HepG2 (cell line): ENCODE measurements around the gene ANTKMT. TPM values are rescaled to one million over a fixed set of nuclear protein-coding genes. Genes with fewer than 3 reads are reported as not detected.

Experiments used
- AGO1 ChIP-seq: fragments of 200-400 bp; formaldehyde crosslinking; IDR thresholded peaks from 2 replicates; pipeline ENCODE4 v1.6.1; 2017; ENCODE audit warnings: mild to moderate bottlenecking, low read depth, low read length, moderate library complexity; ENCODE audit not compliant: poor library complexity, severe bottlenecking
- ATF7 ChIP-seq, 2 experiments: fragments of 450-650 bp in 1 of 2; sonication (generic) in 1 of 2; formaldehyde crosslinking in 1 of 2; IDR thresholded peaks; 2 replicates each; pipeline versions ENCODE4 v1.4.0 to v1.6.1; 2016 to 2020; ENCODE audit warnings: antibody characterized with exemption in 1 of 2, mild to moderate bottlenecking in 1 of 2, missing genetic modification reagents in 1 of 2
- ELK4 ChIP-seq: sonication (generic); formaldehyde crosslinking; IDR thresholded peaks from 2 replicates; pipeline ENCODE4 v1.9.0; 2021; ENCODE audit warnings: missing genetic modification reagents, borderline replicate concordance
- FOXJ3 ChIP-seq: sonication (generic); formaldehyde crosslinking; IDR thresholded peaks from 2 replicates; pipeline ENCODE4 v1.4.0; 2020; ENCODE audit warnings: missing genetic modification reagents, mild to moderate bottlenecking, borderline replicate concordance
- IRX3 ChIP-seq: sonication (generic); formaldehyde crosslinking; IDR thresholded peaks from 2 replicates; pipeline ENCODE4 v1.8.1; 2023; ENCODE audit warnings: mild to moderate bottlenecking, low read depth, missing genetic modification reagents, borderline replicate concordance
- KLF15 ChIP-seq: sonication (generic); formaldehyde crosslinking; IDR thresholded peaks from 2 replicates; pipeline ENCODE4 v1.8.1; 2023; ENCODE audit warnings: borderline replicate concordance, mild to moderate bottlenecking, inconsistent platforms, missing genetic modification reagents, mixed read lengths
- KLF6 ChIP-seq: IDR thresholded peaks from 2 replicates; pipeline ENCODE4 v1.8.0; 2016; ENCODE audit warnings: missing biosample characterization, missing genetic modification reagents
- MNT ChIP-seq: fragments of 450-650 bp; IDR thresholded peaks from 2 replicates; pipeline ENCODE4 v1.6.1; 2016
- NCOA5 ChIP-seq: sonication (generic); formaldehyde crosslinking; IDR thresholded peaks from 2 replicates; pipeline ENCODE4 v1.4.0; 2020; ENCODE audit warnings: missing genetic modification reagents
- PAX8 ChIP-seq: sonication (generic); formaldehyde crosslinking; IDR thresholded peaks from 2 replicates; pipeline ENCODE4 v1.8.0; 2022; ENCODE audit warnings: mild to moderate bottlenecking, missing genetic modification reagents, borderline replicate concordance
- POLR2AphosphoS2 ChIP-seq: IDR thresholded peaks from 2 replicates; pipeline ENCODE4 v1.6.1; 2011; ENCODE audit warnings: low read depth, low read length, improper control_type of control experiment
- RFX5 ChIP-seq: IDR thresholded peaks from 2 replicates; pipeline ENCODE4 v1.6.1; 2011; ENCODE audit warnings: low read depth, low read length, improper control_type of control experiment
- TAF1 ChIP-seq: sonication (generic); formaldehyde crosslinking; IDR thresholded peaks from 2 replicates; pipeline ENCODE4 v1.4.0; 2020; ENCODE audit warnings: missing genetic modification reagents
- TAF15 ChIP-seq: fragments of 200-400 bp; formaldehyde crosslinking; IDR thresholded peaks from one replicate; pipeline ENCODE4 v1.6.1; 2018; ENCODE audit warnings: mild to moderate bottlenecking, low read depth, low read length; ENCODE audit not compliant: poor library complexity, severe bottlenecking
- TFDP1 ChIP-seq: IDR thresholded peaks from 2 replicates; pipeline ENCODE4 v1.6.1; 2016; ENCODE audit warnings: missing compliant biosample characterization, missing genetic modification reagents, borderline replicate concordance
- U2AF1 ChIP-seq: fragments of 200-400 bp; formaldehyde crosslinking; optimal IDR thresholded peaks from 2 replicates; pipeline ENCODE3; 2017; ENCODE audit warnings: mild to moderate bottlenecking, low read depth, low read length
- ZNF224 ChIP-seq: sonication (generic); formaldehyde crosslinking; IDR thresholded peaks from 2 replicates; pipeline ENCODE4 v1.5.0; 2020; ENCODE audit warnings: mild to moderate bottlenecking, missing genetic modification reagents
- ZNF24 ChIP-seq: fragments of 450-650 bp; IDR thresholded peaks from 2 replicates; pipeline ENCODE4 v1.6.1; 2017; ENCODE audit warnings: antibody characterized with exemption, mild to moderate bottlenecking
- ZNF253 ChIP-seq: sonication (generic); formaldehyde crosslinking; IDR thresholded peaks from 2 replicates; pipeline ENCODE4 v1.8.0; 2022; ENCODE audit warnings: mild to moderate bottlenecking, missing genetic modification reagents, borderline replicate concordance
- ZNF263 ChIP-seq: sonication (generic); formaldehyde crosslinking; IDR thresholded peaks from 2 replicates; pipeline ENCODE4 v1.4.0; 2020; ENCODE audit warnings: missing genetic modification reagents
- ZNF674 ChIP-seq: sonication (generic); formaldehyde crosslinking; IDR thresholded peaks from 2 replicates; pipeline ENCODE4 v1.5.0; 2020; ENCODE audit warnings: low read depth, mild to moderate bottlenecking, missing genetic modification reagents
- ZNF724P ChIP-seq: sonication (generic); formaldehyde crosslinking; IDR thresholded peaks from 2 replicates; pipeline ENCODE4 v1.8.0; 2022; ENCODE audit warnings: missing genetic modification reagents, borderline replicate concordance
- ZNF788 ChIP-seq: sonication (generic); formaldehyde crosslinking; IDR thresholded peaks from 2 replicates; pipeline ENCODE4 v1.5.0; 2020; ENCODE audit warnings: mild to moderate bottlenecking, missing genetic modification reagents, borderline replicate concordance
- polyA plus RNA-seq, 8 experiments: library from polyadenylated mRNA; depleted of rRNA in 3 of 8; stranded (reverse) in 7 of 8; unstranded in 1 of 8; fragments of >200 nt; fragmentation: Illumina TruSeq in 4 of 8; extraction: Trizol in 4 of 8; gene quantifications; 2 replicates each; pipeline versions ENCODE4 v1.2.1 to v1.2.3, GENCODE V29; 2011 to 2016; ENCODE audit warnings: low read depth in 4 of 8, missing spikeins in 1 of 8, mixed read lengths in 1 of 8; ENCODE audit not compliant: insufficient read depth in 1 of 8
- total RNA-seq, 5 experiments: library from RNA; depleted of rRNA; stranded (reverse); fragments of >200 nt; fragmentation: Illumina TruSeq; extraction: Trizol; gene quantifications; 2 replicates each; pipeline ENCODE4 v1.2.3, GENCODE V29; 2016; ENCODE audit warnings: low read depth in 1 of 5
- TF ChIP-seq, protein P1 (sequence below): sonication (generic); formaldehyde crosslinking; IDR thresholded peaks from 2 replicates; pipeline ENCODE4 v1.8.1; 2023; ENCODE audit warnings: mild to moderate bottlenecking, missing genetic modification reagents, borderline replicate concordance
- TF ChIP-seq, protein P2 (sequence below): IDR thresholded peaks from 2 replicates; pipeline ENCODE4 v1.6.1; 2016; ENCODE audit warnings: missing compliant biosample characterization, missing genetic modification reagents, borderline replicate concordance

ANTKMT gene
- total and polyA plus RNA-seq, 2 of the 13 experiments (the other 11 are each of a cell fraction or from before 2014, with no cell fraction given), result 7.5 to 47.8 TPM

DNA sequence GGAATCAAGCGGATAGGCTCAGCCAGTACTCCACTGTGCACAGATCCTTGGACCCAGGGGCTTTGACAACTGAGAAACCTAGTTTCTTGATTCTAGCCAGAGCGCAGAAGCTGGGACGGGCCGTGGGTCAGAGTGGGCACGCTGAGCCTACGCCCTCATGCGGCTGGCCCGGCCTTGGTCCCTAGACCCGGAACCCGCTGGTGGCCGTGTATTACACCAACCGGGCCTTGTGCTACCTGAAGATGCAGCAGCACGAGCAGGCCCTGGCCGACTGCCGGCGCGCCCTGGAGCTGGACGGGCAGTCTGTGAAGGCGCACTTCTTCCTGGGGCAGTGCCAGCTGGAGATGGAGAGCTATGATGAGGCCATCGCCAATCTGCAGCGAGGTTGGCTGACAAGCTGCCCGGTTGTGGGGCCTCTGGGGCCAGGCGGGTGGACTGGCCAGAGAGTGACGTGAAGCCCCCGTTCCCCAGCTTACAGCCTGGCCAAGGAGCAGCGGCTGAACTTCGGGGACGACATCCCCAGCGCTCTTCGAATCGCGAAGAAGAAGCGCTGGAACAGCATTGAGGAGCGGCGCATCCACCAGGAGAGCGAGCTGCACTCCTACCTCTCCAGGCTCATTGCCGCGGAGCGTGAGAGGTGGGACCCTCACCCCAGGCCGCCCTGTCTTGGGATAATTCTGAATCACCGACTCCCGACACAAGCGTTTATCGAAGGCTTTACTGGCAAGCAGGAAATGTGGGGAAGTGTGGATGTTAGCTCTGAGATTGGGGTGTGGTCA, 39.8 kb upstream of the ANTKMT start (continued):
- TF ChIP-seq ATF7 (IDR thresholded peaks at IDR 0.05) (no peak), ATF7 (CRISPR knock-in tag; IDR thresholded peaks at IDR 0.05) (no peak), ZNF724P (0 out of 2 replicates have a peak, but pooled peaks have one; percentile 16), FOXJ3 (CRISPR knock-in tag) (no peak), ZNF788 (no peak), MNT (no peak), TFDP1 (CRISPR knock-in tag) (no peak), KLF15 (CRISPR knock-in tag) (no peak), ZNF24 (no peak), ZNF674 (no peak), NCOA5 (CRISPR knock-in tag) (no peak), U2AF1 (no peak), AGO1 (no peak), IRX3 (CRISPR knock-in tag) (no peak), ZNF253 (CRISPR knock-in tag) (peak; percentile 62; the same call in 1 of the 2 replicates), KLF6 (CRISPR knock-in tag) (0 out of 2 replicates have a peak, but pooled peaks have one; percentile 57), ZNF263 (CRISPR knock-in tag) (no peak), TAF1 (CRISPR knock-in tag) (no peak), TAF15 (no peak), ELK4 (CRISPR knock-in tag) (no peak), PAX8 (CRISPR knock-in tag) (no peak), ZNF224 (CRISPR knock-in tag) (no peak), POLR2AphosphoS2 (no peak), RFX5 (no peak)
- TF ChIP-seq, protein P1, sequence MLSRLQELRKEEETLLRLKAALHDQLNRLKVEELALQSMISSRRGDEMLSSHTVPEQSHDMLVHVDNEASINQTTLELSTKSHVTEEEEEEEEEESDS, result no peak
- TF ChIP-seq, protein P2, sequence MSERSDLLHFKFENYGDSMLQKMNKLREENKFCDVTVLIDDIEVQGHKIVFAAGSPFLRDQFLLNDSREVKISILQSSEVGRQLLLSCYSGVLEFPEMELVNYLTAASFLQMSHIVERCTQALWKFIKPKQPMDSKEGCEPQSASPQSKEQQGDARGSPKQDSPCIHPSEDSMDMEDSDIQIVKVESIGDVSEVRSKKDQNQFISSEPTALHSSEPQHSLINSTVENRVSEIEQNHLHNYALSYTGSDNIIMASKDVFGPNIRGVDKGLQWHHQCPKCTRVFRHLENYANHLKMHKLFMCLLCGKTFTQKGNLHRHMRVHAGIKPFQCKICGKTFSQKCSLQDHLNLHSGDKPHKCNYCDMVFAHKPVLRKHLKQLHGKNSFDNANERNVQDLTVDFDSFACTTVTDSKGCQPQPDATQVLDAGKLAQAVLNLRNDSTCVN (CRISPR knock-in tag), result no peak
